Suprapubic skin (tissue), 4 donors: ENCODE results near the gene PI4KB.

ENCODE experiments used
- CTCF ChIP-seq, 2 donors: fragments of 200-600 bp in 1 of 2; fragments of 450-650 bp in 1 of 2; sonication (generic) in 1 of 2; IDR thresholded peaks; one replicate each; pipeline ENCODE4 v1.5.1; 2016 to 2019; ENCODE audit warnings: antibody characterized with exemption in 2 of 2, mild to moderate bottlenecking in 1 of 2, moderate library complexity in 1 of 2
- POLR2A ChIP-seq, 2 donors: fragments of 450-650 bp; IDR thresholded peaks; one replicate each; pipeline ENCODE4 v1.6.1; 2017; ENCODE audit warnings: antibody characterized with exemption in 2 of 2, mild to moderate bottlenecking in 2 of 2, moderate library complexity in 2 of 2
- POLR2AphosphoS5 ChIP-seq, 3 donors: sonication (generic); formaldehyde crosslinking; IDR thresholded peaks; one replicate each; pipeline ENCODE4 v1.6.1; 2017; ENCODE audit warnings: antibody characterized with exemption in 3 of 3

- no peak for TF ChIP-seq POLR2A (IDR thresholded peaks at IDR 0.05)
- TF ChIP-seq CTCF (IDR thresholded peaks at IDR 0.05), result no peak
- no peak for TF ChIP-seq POLR2AphosphoS5 (IDR thresholded peaks at IDR 0.05)
These were observed 17.3 kb downstream of the PI4KB start for GRCh38 chr1:151309811-151310323.
